K562 (cell line): ENCODE measurements around the gene LASP1. TPM values are rescaled to one million over a fixed set of nuclear protein-coding genes. Genes with fewer than 3 reads are reported as not detected.

Experiments
- C11orf30 ChIP-seq: fragments of 450-650 bp; IDR thresholded peaks from 2 replicates; pipeline ENCODE4 v1.6.1; 2016; ENCODE audit warnings: low read depth, mild to moderate bottlenecking
- HDAC3 ChIP-seq: fragments of 450-650 bp; IDR thresholded peaks from 2 replicates; pipeline ENCODE4 v1.6.1; 2018; ENCODE audit warnings: borderline replicate concordance, mild to moderate bottlenecking, moderate library complexity; ENCODE audit not compliant: partially characterized antibody
- HES1 ChIP-seq: fragments of 450-650 bp; IDR thresholded peaks from 2 replicates; pipeline ENCODE4 v1.6.1; 2016; ENCODE audit warnings: low read depth, mild to moderate bottlenecking, moderate library complexity
- NBN ChIP-seq: fragments of 450-650 bp; IDR thresholded peaks from 2 replicates; pipeline ENCODE4 v1.6.1; 2016; ENCODE audit warnings: low read depth, mild to moderate bottlenecking
- ZC3H11A ChIP-seq: IDR thresholded peaks from 2 replicates; pipeline ENCODE4 v1.6.1; 2012; ENCODE audit warnings: low read depth, low read length, improper control_type of control experiment
- ZNF561 ChIP-seq: fragments of 450-650 bp; formaldehyde crosslinking; conservative IDR thresholded peaks from 2 replicates; pipeline ENCODE4 v1.4.0; 2020; ENCODE audit warnings: mild to moderate bottlenecking, moderate library complexity
- ZSCAN29 ChIP-seq: fragments of 450-650 bp; IDR thresholded peaks from 2 replicates; pipeline ENCODE4 v1.6.1; 2017
- polyA plus RNA-seq, 8 experiments: library from polyadenylated mRNA; depleted of rRNA in 4 of 8; stranded (reverse) in 5 of 8; unstranded in 3 of 8; fragments of >200 nt; fragmentation: Nextera tagmentation in 2 of 8; fragmentation: Illumina TruSeq in 1 of 8; extraction: Ambion mirVana in 2 of 8; extraction: Trizol in 1 of 8; gene quantifications; 2 replicates each; pipeline versions ENCODE4 v1.2.1 to v1.2.3, GENCODE V29; 2011 to 2014; ENCODE audit warnings: inconsistent platforms in 1 of 8, missing spikeins in 1 of 8
- total RNA-seq, 7 experiments: library from RNA; depleted of rRNA in 6 of 7; stranded (reverse); fragments of >200 nt in 6 of 7; fragmentation: Illumina TruSeq in 2 of 7; extraction: Trizol in 2 of 7; gene quantifications; 2 replicates each; pipeline versions ENCODE4 v1.2.1 to v1.2.3, GENCODE V29; 2011 to 2021; ENCODE audit warnings: low replicate concordance in 1 of 7
- TF ChIP-seq, protein P1 (sequence below), 2 experiments: fragments of 450-650 bp; IDR thresholded peaks; 2 replicates each; pipeline ENCODE4 v1.6.1; 2018; ENCODE audit warnings: mild to moderate bottlenecking in 2 of 2, low read depth in 1 of 2; ENCODE audit not compliant: partially characterized antibody in 2 of 2
- TF ChIP-seq, protein P2 (sequence below): fragments of 250-450 bp; sonication (Bioruptor Pico); IDR thresholded peaks from 2 replicates; pipeline ENCODE4 v1.8.0; 2022; ENCODE audit warnings: moderate library complexity, mild to moderate bottlenecking, inconsistent platforms
- TF ChIP-seq, protein P3 (sequence below): fragments of 200-800 bp; sonication (Bioruptor generic); IDR thresholded peaks from 2 replicates; pipeline ENCODE4 v1.6.1; 2017; ENCODE audit warnings: missing genetic modification characterization, missing compliant biosample characterization
- TF ChIP-seq, protein P4 (sequence below): fragments of 250-450 bp; sonication (Bioruptor Pico); IDR thresholded peaks from 2 replicates; pipeline ENCODE4 v1.5.0; 2021

The LASP1 gene
- total and polyA plus RNA-seq, 9 of the 15 experiments (the other 6 are each of a cell fraction or from before 2014, with no cell fraction given) = 23.0 to 125 (median 55.3) TPM

GRCh38 chr17:38867179-38867967 lies 2.5 kb upstream of the LASP1 start (continued):
- TF ChIP-seq ZSCAN29 (0 out of 2 replicates have a peak, but pooled peaks have one; percentile 55), C11orf30 (peak; percentile 99), NBN (peak; percentile 80; the same call in 1 of the 2 replicates), HES1 (0 out of 2 replicates have a peak, but pooled peaks have one; percentile 40), ZC3H11A (no peak), HDAC3 (peak; percentile 44), ZNF561 (CRISPR knock-in tag) (no peak)
- TF ChIP-seq, protein P1, sequence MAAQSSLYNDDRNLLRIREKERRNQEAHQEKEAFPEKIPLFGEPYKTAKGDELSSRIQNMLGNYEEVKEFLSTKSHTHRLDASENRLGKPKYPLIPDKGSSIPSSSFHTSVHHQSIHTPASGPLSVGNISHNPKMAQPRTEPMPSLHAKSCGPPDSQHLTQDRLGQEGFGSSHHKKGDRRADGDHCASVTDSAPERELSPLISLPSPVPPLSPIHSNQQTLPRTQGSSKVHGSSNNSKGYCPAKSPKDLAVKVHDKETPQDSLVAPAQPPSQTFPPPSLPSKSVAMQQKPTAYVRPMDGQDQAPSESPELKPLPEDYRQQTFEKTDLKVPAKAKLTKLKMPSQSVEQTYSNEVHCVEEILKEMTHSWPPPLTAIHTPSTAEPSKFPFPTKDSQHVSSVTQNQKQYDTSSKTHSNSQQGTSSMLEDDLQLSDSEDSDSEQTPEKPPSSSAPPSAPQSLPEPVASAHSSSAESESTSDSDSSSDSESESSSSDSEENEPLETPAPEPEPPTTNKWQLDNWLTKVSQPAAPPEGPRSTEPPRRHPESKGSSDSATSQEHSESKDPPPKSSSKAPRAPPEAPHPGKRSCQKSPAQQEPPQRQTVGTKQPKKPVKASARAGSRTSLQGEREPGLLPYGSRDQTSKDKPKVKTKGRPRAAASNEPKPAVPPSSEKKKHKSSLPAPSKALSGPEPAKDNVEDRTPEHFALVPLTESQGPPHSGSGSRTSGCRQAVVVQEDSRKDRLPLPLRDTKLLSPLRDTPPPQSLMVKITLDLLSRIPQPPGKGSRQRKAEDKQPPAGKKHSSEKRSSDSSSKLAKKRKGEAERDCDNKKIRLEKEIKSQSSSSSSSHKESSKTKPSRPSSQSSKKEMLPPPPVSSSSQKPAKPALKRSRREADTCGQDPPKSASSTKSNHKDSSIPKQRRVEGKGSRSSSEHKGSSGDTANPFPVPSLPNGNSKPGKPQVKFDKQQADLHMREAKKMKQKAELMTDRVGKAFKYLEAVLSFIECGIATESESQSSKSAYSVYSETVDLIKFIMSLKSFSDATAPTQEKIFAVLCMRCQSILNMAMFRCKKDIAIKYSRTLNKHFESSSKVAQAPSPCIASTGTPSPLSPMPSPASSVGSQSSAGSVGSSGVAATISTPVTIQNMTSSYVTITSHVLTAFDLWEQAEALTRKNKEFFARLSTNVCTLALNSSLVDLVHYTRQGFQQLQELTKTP (IDR thresholded peaks at IDR 0.05; ENCODE audit: low read depth in 1 of 2, partially characterized antibody in 2 of 2) = peak in 1 of 2 experiments; percentile 70
- TF ChIP-seq, protein P2, sequence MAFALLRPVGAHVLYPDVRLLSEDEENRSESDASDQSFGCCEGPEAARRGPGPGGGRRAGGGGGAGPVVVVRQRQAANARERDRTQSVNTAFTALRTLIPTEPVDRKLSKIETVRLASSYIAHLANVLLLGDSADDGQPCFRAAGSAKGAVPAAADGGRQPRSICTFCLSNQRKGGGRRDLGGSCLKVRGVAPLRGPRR (CRISPR knock-in tag) = peak; percentile 21; the same call in 1 of the 2 replicates
- TF ChIP-seq, protein P3, sequence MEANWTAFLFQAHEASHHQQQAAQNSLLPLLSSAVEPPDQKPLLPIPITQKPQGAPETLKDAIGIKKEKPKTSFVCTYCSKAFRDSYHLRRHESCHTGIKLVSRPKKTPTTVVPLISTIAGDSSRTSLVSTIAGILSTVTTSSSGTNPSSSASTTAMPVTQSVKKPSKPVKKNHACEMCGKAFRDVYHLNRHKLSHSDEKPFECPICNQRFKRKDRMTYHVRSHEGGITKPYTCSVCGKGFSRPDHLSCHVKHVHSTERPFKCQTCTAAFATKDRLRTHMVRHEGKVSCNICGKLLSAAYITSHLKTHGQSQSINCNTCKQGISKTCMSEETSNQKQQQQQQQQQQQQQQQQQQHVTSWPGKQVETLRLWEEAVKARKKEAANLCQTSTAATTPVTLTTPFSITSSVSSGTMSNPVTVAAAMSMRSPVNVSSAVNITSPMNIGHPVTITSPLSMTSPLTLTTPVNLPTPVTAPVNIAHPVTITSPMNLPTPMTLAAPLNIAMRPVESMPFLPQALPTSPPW (CRISPR knock-in tag) = peak; percentile 83
- TF ChIP-seq, protein P4, sequence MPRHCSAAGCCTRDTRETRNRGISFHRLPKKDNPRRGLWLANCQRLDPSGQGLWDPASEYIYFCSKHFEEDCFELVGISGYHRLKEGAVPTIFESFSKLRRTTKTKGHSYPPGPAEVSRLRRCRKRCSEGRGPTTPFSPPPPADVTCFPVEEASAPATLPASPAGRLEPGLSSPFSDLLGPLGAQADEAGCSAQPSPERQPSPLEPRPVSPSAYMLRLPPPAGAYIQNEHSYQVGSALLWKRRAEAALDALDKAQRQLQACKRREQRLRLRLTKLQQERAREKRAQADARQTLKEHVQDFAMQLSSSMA (CRISPR knock-in tag) = 0 out of 2 replicates have a peak, but pooled peaks have one; percentile 43
